Measurements from ENCODE around the gene ZMAT3.
A peak's percentile ranks its signal among the peaks of the same experiment; 100 is the strongest.

DNA sequence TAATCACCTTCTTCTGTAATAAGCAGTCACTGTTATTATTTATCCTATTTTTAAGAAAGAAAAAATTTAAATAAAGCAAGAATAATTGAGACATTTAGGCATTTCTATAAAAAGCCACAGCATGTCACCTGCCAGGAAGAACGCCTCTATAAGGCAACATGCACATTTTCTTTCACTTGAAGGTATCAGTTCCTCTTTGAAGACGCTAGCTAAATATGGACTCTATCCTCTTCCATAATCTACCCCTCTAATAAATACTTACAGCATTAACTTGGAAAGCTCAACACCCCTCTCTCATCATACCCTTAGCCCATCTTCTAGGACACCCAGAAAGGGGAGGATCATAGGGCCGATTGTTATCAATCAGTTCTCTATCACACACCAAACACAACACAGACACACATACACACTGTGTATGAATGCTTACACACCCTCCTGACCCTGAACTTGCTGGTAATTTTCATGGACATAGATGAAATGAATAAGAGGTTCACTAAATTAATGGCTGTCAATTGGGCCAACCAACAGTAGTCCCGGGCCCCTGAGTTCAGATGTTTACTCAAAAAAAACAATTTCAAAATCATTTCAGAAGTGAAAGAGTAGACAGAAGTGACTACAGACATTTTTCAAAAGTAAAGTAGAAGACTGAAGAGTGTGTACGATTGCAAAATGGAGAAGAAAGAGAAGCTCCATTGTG, 102.5 kb downstream of the ZMAT3 start:
- no peak for TF ChIP-seq POLR2A (IDR thresholded peaks at IDR 0.05; ENCODE audit: low read depth, low read length)
- no peak for TF ChIP-seq TAF1 (IDR thresholded peaks at IDR 0.05; ENCODE audit: low read depth, low read length)
- TF ChIP-seq POLR2AphosphoS5 (IDR thresholded peaks at IDR 0.05; ENCODE audit: low read depth, low read length), result no peak
- peak; percentile 99 for TF ChIP-seq SPI1 (IDR thresholded peaks at IDR 0.05; ENCODE audit: low read depth, low read length)

All from GM12891 (cell line).